Stimulated activated memory B cell treated with anti-CD40 and anti-IgM and Interleukin-4, amounts not matched to agents 10 μg/mL and 1 μg/mL and 100 μg/mL, for 72 hours (primary cell): ENCODE results near the gene PRICKLE3.
"Not testable (repeated sequence)": the region's sequence is repeated elsewhere in the genome, so short reads cannot be mapped to it uniquely, and the experiment has no call there.

Source experiments
- ATAC-seq: fragments of 150-1000 bp; cut with Tn5 transposase; 2 replicates; pipeline ENCODE4 v1.10.0; 2021
- H3K27ac Mint-ChIP-seq: one replicate; pipeline ENCODE4 v1.8.0; 2022; ENCODE audit warnings: mild to moderate bottlenecking, mixed read lengths
- H3K27me3 Mint-ChIP-seq: one replicate; pipeline ENCODE4 v1.8.0; 2022; ENCODE audit warnings: mixed read lengths
- H3K36me3 Mint-ChIP-seq: one replicate; pipeline ENCODE4 v1.8.0; 2022; ENCODE audit warnings: mixed read lengths
- H3K4me1 Mint-ChIP-seq: one replicate; pipeline ENCODE4 v1.8.0; 2022; ENCODE audit warnings: mixed read lengths
- H3K4me3 Mint-ChIP-seq: one replicate; pipeline ENCODE4 v1.8.0; 2022; ENCODE audit warnings: mild to moderate bottlenecking, moderate library complexity, mixed read lengths
- H3K9me3 Mint-ChIP-seq: one replicate; pipeline ENCODE4 v1.8.0; 2022; ENCODE audit warnings: mixed read lengths

PRICKLE3 gene

DNA sequence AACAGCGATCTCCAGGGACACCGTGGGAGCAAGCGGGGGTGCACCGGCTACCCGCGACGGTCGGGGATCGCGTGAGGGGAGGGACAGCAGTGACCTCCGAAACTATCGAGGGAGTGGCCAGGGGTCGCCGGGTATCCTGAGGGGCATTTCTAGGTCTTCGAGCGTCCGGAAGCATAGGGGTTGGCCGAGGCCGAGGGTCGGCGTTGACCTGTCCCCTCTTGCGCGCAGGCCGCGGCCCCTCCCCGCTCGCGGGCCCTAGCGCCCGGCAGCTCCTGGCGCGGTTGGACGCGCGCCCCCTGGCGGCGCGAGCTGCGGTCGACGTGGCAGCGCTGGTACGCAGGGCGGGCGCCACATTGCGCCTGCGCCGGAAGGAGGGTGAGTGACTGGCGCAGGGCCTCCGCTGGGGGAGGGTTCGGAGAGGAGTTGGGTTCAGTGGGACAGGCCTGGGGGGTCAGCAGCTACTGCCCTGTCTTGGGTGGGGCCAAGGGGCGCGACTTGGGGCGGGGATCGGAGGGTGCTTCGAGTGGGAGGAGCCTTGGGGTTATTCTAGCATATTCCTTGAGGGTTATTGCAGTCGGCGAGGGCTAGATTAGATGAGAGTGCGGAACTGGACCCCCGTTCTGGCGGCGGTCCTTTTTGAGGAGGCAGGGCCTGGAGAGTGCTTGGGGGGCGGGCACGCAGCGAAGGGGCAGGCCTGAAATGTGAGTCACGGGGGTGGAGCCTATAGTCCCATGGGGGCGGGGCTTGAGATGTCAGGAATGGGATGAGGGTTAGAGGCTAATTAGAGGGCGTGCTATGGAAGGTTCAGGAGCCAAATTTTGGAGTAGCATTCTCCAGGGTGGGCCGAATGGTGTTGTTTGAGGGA is 22.4 kb downstream of the PRICKLE3 start:
- Mint-ChIP-seq H3K36me3 (no peaks in the 10 kb centered on the region), H3K4me3 (peak overlapping the region; percentile 79), H3K27ac (peak overlapping the region; percentile 83), H3K27me3 (no peaks in the 10 kb centered on the region), H3K9me3 (no peaks in the 10 kb centered on the region), H3K4me1 (peaks cover 37% of the 10 kb centered on the region)
- ATAC-seq = peak; percentile 74

DNA sequence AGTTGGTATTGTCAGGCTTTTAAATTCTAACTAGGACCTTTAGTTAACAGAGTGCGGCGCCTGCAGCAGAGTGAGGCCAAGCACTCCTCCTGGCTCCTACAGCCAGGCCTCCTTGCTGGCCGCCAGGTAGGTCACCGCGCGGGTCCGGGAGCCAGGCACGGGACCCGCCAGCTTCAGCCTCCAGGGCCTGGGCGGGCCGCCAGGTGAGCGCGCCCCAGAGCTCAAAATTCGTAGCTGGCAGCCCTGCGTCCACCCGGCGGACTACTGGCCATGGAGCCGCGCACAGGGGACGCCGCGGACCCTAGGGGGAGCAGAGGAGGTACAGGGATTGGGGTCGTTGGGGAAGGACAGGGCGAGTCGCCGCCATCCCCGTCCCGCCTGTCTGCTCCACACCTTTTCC is 23.6 kb downstream of the PRICKLE3 start, which contains the start of gene MAGIX:
MAGIX (plus strand) TSS at position 139 of the 400 bp plus-strand sequence; CDS start at position 271, 132 bp downstream.
- peaks cover 32% of the 10 kb centered on the region for H3K4me1 Mint-ChIP-seq
- no peak for ATAC-seq
- H3K27me3 Mint-ChIP-seq = no peaks in the 10 kb centered on the region
- peak within 1 kb of the TSS; percentile 79 for H3K4me3 Mint-ChIP-seq
- H3K27ac Mint-ChIP-seq = peak within 1 kb of the TSS; percentile 83
- H3K9me3 Mint-ChIP-seq = no peaks in the 10 kb centered on the region
- no peaks in the 10 kb centered on the region for H3K36me3 Mint-ChIP-seq

DNA sequence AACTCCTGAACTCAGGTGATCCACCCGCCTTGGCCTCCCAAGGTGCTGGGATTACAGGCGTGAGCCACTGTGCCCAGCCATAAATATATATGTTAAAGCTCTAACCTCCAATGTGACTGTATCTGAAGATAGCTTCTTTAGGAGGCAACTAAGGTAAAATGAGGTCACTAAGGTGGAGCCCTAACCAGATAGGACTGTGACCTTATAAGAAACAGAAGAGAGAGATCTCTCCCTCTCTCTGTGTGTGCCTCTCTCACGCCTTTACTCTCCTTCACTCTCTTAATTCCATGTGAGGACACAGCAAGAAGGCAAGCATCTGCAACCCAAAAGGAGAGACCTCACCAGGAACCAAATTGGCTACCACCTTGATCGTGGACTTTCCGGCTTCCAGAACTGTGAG is 24.5 kb downstream of the PRICKLE3 start:
- Mint-ChIP-seq H3K4me1 (peaks cover 23% of the 10 kb centered on the region), H3K9me3 (no peaks in the 10 kb centered on the region), H3K36me3 (no peaks in the 10 kb centered on the region), H3K27ac (no peak overlapping the region), H3K27me3 (no peaks in the 10 kb centered on the region), H3K4me3 (no peak overlapping the region)
- ATAC-seq = no peak

DNA sequence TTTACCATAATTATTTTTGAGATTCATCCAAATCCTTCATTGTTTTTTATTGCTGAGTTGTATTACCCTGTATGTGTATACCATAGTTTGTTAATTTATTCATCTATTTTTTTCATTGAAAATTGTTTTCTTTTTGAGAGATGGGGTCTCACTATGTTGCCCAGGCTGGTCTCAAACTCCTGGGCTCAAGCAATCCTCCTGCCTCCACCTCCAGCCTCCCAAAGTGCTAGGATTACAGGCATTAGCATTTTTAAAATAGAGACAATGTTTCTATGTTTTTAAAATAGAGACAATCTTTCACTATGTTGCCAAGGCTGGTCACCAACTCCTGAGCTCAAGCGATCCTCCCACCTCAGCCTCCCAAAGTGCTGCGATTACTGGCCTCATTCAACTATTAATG is 25.3 kb downstream of the PRICKLE3 start:
- peaks cover 19% of the 10 kb centered on the region for H3K4me1 Mint-ChIP-seq
- H3K9me3 Mint-ChIP-seq = no peaks in the 10 kb centered on the region
- no peaks in the 10 kb centered on the region for H3K36me3 Mint-ChIP-seq
- no peak for ATAC-seq
- H3K27me3 Mint-ChIP-seq = no peaks in the 10 kb centered on the region
- no peak overlapping the region for H3K27ac Mint-ChIP-seq
- no peak overlapping the region for H3K4me3 Mint-ChIP-seq

DNA sequence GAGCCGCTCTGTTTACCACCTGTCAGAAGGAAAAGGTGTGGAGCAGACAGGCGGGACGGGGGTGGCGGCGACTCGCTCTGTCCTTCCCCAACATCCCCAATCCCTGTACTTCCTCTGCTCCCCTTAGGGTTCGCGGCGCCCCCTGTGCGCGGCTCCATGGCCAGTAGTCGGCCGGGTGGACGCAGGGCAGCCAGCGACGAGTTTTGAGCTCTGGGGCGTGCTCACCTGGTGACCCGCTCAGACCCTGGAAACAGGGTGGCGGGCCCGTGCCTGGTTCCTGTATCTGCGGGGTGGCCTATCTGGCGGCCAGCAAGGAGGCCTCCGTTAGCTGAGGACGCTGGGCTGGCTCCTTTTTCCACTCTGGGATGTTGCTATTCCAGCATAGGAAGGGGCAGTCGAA is 29.0 kb downstream of the PRICKLE3 start:
- H3K36me3 Mint-ChIP-seq = no peaks in the 10 kb centered on the region
- no peak overlapping the region for H3K4me3 Mint-ChIP-seq
- no peaks in the 10 kb centered on the region for H3K27me3 Mint-ChIP-seq
- no peaks in the 10 kb centered on the region for H3K9me3 Mint-ChIP-seq
- H3K27ac Mint-ChIP-seq = peak overlapping the region; percentile 82
- ATAC-seq = no peak
- peaks cover 15% of the 10 kb centered on the region for H3K4me1 Mint-ChIP-seq

DNA sequence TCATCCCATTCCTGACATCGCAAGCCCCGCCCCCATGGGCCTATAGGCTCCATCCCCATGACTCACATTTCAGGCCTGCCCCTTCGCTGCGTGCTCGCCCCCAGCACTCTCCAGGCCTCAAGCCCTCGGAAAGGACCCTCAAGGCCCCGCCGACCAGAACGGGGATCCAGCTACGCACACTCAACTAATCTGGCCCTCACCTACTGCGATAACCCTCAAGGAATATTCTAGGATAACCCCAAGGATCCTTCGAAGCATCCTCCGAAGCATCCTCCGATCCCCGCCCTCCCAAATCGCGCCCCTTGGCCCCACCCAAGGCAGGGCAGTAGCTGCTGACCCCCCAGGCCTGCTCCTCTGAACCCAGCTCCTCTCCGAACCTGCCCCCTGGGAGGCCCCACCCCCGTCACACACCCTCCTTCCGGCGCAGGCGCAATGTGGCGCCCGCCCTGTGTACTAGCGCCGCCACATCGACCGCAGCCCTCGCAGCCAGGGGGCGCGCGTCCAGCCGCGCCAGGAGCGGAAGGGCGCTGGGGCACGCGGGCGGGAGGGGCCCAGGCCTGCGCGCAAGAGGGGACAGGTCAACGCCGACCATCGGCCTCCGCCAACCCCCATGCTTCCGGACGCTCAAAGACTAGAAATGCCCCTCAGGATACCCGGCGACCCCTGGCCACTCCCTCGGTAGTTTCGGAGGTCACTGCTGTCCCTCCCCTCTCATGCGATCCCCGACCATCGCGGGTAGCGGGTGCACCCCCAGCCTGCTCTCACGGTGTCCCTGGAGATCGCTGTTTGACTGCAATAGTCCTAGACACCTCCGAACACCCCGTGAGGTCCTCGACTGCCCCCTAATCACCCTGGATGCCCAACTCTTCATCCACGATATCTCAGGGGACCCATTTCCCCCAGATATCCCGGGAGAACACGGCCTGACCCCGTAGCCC is 30.0 kb downstream of the PRICKLE3 start:
- peak; percentile 96 for ATAC-seq
- peaks cover 15% of the 10 kb centered on the region for H3K4me1 Mint-ChIP-seq
- no peaks in the 10 kb centered on the region for H3K36me3 Mint-ChIP-seq
- no peaks in the 10 kb centered on the region for H3K27me3 Mint-ChIP-seq
- no peaks in the 10 kb centered on the region for H3K9me3 Mint-ChIP-seq
- peak overlapping the region; percentile 75 for H3K4me3 Mint-ChIP-seq
- peak overlapping the region; percentile 82 for H3K27ac Mint-ChIP-seq

DNA sequence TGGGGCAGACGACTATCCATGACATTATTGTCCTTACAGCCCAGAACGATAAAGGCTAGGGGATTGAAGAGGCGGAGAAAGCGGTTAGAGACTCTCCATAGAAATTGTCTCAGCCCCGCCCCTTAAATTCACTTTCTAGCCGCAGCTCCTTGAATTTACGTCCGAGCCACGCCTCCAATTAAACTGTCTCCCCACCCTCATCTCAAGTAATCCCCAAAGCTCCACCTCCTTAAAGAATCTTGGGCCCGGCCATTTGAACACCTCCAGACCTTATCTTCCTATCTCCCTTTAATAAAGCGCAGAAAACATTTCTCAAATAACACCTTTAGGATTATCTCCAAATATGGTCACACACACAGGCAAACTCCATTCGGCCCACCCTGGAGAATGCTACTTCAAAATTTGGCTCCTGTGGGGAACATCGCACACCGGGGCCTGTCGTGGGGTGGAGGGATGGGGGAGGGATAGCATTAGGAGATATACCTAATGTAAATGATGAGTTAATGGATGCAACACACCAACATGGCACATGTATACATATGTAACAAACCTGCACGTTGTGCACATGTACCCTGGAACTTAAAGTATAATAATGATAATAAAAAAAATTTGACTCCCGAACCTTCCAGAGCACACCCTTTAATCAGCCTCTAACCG is 30.8 kb downstream of the PRICKLE3 start:
- Mint-ChIP-seq H3K9me3 (no peaks in the 10 kb centered on the region), H3K27ac (peak overlapping the region; percentile 82), H3K4me1 (peaks cover 15% of the 10 kb centered on the region), H3K36me3 (no peaks in the 10 kb centered on the region), H3K4me3 (peak overlapping the region; percentile 75), H3K27me3 (no peaks in the 10 kb centered on the region)
- peak; percentile 2 for ATAC-seq

DNA sequence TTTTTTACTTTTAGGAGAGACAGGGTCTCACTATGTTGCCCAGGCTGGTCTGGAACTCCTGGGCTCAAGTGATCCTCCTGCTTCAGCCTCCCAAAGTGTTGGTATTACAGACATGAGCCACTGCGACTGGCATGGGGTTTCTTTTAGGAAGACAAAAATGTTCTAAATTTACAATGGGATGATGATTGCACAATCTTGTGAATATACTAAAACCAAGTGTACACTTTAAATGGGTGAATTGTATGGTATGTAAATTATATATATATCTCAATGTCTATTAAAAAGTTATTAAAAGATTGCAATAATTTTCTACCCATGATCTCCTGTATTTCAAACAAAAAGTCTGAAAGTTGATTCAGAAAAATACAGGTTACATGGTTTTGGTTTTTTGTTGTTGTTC is 32.7 kb downstream of the PRICKLE3 start:
- Mint-ChIP-seq H3K4me3 (no peak overlapping the region), H3K27me3 (no peaks in the 10 kb centered on the region), H3K9me3 (no peaks in the 10 kb centered on the region), H3K36me3 (no peaks in the 10 kb centered on the region), H3K4me1 (peaks cover 15% of the 10 kb centered on the region), H3K27ac (no peak overlapping the region)
- no peak for ATAC-seq

DNA sequence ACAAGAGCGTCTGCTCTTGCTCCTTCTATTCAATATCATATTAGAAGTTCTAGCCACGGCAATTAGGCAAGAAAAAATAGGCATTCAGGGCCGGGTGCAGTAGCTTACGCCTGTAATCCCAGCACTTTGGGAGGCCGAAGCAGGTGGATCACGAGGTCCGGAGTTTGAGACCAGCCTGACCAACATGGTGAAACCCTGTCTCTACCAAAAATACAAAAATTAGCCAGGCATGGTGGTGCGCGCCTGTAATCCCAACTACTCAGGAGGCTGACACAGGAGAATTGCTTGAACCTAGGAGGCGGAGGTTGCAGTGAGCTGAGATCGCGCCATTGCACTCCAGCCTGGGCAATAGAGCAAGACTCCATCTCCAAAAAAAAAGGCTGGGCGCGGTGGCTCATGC is 36.9 kb downstream of the PRICKLE3 start:
- not testable (repeated sequence) for H3K27ac Mint-ChIP-seq, H3K9me3 Mint-ChIP-seq

DNA sequence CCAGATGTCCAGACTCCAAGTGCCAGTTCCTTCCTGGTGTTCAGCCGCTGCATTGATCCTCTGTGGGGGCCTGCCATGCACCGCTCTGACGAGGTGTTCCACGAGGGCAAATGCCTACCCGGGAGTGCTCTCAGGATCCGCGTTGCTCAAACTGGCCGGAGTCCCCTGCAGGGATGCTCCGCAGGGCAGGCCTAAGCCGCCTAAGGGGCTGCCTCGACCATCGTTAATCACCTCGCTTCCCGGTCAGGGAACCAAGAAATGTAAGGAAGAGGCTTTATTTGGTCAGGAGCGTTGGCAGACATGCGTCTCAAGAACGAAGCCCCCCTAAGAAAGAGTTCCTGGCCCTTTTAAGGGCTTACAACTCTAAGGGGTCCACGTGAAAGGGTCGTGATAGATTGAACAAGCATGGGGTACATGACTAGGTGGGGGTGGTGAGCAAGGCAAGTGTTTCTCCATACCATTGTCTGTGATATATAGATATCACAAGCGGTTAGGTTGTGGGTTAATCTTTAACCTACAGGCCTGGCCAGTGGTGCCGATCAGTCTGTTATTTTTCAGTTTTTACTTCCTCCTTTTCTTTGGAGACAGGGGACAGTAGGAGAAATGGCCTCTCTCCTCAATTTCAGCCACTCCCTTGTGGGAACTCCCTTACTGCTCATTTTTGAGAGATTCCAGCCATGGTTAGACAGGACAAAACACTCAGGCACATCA is 37.6 kb downstream of the PRICKLE3 start:
- H3K27ac Mint-ChIP-seq, H3K4me1 Mint-ChIP-seq, H3K9me3 Mint-ChIP-seq, H3K4me3 Mint-ChIP-seq, H3K36me3 Mint-ChIP-seq, ATAC-seq, H3K27me3 Mint-ChIP-seq: not testable (repeated sequence)

More for the DNA sequence above, 36.9 kb downstream of the PRICKLE3 start:
- not testable (repeated sequence) for H3K36me3 Mint-ChIP-seq, H3K27me3 Mint-ChIP-seq, ATAC-seq, H3K4me1 Mint-ChIP-seq, H3K4me3 Mint-ChIP-seq

DNA sequence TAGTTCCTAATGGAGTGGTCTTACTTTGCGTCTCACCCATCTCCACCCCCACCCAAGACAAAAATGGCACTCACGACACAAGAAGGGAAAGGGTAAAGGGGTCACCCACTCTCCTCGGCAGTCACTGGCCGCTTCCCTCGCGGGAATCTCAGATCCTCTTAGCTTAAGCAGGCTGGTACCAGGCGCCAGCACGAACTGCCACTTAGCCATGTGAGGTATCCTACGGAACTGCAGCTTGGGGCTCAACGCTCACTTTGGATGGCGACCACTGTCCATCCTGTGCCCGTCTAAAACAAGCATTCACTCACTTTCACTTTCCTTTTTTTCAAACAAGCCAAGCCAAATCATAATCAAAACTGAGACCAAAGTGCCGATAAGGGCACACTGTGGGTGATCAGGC is 38.2 kb downstream of the PRICKLE3 start:
- H3K27me3 Mint-ChIP-seq = no peaks in the 10 kb centered on the region
- no peak for ATAC-seq
- no peak overlapping the region for H3K27ac Mint-ChIP-seq
- H3K36me3 Mint-ChIP-seq = peaks cover 5% of the 10 kb centered on the region
- H3K4me1 Mint-ChIP-seq = no peaks in the 10 kb centered on the region
- H3K9me3 Mint-ChIP-seq = no peaks in the 10 kb centered on the region
- no peak overlapping the region for H3K4me3 Mint-ChIP-seq

DNA sequence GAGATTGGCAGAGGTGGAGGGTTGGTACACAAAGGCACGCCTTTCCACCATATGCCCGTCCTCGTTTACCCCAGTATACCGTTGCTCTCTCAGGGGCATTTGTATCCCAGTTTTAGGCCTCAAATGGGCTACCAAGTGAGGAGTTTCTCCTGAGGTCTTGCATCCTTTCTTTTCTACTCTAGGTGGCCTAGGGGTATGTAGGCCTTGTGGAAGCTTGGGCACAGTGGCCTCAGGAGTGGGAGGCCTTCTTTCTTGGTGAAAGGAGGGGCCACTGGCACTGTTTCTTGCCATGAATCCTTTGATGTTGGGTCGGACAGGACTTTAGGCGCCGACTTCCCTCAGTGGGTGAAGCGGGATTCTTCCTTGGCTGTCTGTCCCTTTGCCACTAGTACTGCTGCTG is 38.9 kb downstream of the PRICKLE3 start:
- no peak for ATAC-seq
- Mint-ChIP-seq H3K36me3 (peaks cover 5% of the 10 kb centered on the region), H3K4me3 (no peak overlapping the region), H3K9me3 (no peaks in the 10 kb centered on the region), H3K4me1 (no peaks in the 10 kb centered on the region), H3K27me3 (no peaks in the 10 kb centered on the region), H3K27ac (no peak overlapping the region)

DNA sequence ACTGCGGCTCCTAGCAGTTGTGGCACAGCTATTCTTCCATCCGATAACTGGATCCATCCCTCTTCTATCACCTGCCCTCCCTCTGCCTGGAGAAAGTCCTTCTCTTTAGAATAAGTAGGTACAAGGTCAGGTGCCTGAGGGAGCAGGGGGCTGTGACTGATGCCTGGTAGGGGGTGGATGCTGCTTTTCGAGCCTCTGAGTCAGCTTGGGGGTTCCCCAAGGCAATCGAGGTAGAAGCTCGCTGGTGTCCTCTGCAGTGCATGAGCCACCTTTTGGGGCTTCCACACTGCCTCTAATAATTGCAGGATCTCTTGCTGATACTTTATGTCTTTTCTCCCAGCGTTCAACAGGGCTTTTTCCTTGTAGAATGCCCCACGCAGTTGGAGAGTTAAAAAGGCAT is 43.0 kb downstream of the PRICKLE3 start:
- H3K27ac Mint-ChIP-seq, H3K4me3 Mint-ChIP-seq, ATAC-seq, H3K4me1 Mint-ChIP-seq, H3K27me3 Mint-ChIP-seq, H3K9me3 Mint-ChIP-seq: not testable (repeated sequence)
- peaks cover 11% of the 10 kb centered on the region for H3K36me3 Mint-ChIP-seq

DNA sequence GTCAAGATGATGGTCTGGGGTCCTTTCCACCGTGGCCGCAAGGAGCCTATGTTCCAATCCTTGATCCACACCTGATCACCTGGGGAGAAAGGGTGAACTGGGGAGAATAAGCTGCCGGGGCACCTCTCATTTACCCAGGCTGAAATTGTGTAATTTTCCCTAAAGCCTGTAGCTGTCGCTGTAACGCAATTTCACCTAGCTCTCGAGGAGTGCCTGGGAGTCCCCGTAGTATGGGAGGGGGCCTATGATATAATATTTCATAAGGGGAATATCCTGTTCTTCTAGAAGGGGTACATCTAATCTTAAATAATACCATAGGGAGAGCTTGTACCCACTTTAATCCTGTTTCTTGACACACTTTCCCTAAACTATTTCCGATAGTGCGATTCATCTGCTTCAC is 43.9 kb downstream of the PRICKLE3 start:
- not testable (repeated sequence) for H3K27ac Mint-ChIP-seq, H3K36me3 Mint-ChIP-seq, H3K4me3 Mint-ChIP-seq, H3K4me1 Mint-ChIP-seq, H3K27me3 Mint-ChIP-seq, ATAC-seq, H3K9me3 Mint-ChIP-seq

DNA sequence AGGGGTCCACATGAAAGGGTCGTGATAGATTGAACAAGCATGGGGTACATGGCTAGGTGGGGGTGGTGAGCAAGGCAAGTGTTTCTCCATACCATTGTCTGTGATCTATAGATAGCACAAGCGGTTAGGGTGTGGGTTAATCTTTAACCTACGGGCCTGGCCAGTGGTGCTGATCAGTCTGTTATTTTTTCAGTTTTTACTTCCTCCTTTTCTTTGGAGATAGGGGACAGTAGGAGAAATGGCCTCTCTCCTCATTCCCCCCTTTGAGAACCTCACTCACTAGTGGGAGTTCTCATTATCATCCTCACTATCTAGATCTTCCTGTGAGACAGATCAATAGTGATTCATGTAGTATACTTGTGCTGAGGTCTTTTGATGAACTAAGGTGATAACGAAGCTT is 46.5 kb downstream of the PRICKLE3 start:
- peaks cover 6% of the 10 kb centered on the region for H3K9me3 Mint-ChIP-seq
- H3K36me3 Mint-ChIP-seq = peaks cover 13% of the 10 kb centered on the region
- no peaks in the 10 kb centered on the region for H3K27me3 Mint-ChIP-seq
- ATAC-seq = no peak
- H3K4me3 Mint-ChIP-seq = no peak overlapping the region
- H3K27ac Mint-ChIP-seq = no peak overlapping the region
- no peaks in the 10 kb centered on the region for H3K4me1 Mint-ChIP-seq
